ENCODE measurements around the gene TBCC. TPM values are rescaled to one million over a fixed set of nuclear protein-coding genes. Genes with fewer than 3 reads are reported as not detected.
"Not testable (repeated sequence)": the region's sequence is repeated elsewhere in the genome, so short reads cannot be mapped to it uniquely, and the experiment has no call there.

Gene TBCC
- 46.2 and 62.8 TPM in 2 replicates for total RNA-seq (2014; rRNA removed; shearing (Covaris generic))

GRCh38 chr6:42745640-42746462 lies at the start of gene TBCC:
Gene TBCC (minus strand): TSS chr6:42746103. CDS start chr6:42746073, 30 bp downstream.
- DNase-seq (ENCODE audit: low read depth), result peak; percentile 99

GRCh38 chr6:42795651-42796050 lies 49.7 kb upstream of the TBCC start:
- no peak for DNase-seq (ENCODE audit: low read depth)

DNA sequence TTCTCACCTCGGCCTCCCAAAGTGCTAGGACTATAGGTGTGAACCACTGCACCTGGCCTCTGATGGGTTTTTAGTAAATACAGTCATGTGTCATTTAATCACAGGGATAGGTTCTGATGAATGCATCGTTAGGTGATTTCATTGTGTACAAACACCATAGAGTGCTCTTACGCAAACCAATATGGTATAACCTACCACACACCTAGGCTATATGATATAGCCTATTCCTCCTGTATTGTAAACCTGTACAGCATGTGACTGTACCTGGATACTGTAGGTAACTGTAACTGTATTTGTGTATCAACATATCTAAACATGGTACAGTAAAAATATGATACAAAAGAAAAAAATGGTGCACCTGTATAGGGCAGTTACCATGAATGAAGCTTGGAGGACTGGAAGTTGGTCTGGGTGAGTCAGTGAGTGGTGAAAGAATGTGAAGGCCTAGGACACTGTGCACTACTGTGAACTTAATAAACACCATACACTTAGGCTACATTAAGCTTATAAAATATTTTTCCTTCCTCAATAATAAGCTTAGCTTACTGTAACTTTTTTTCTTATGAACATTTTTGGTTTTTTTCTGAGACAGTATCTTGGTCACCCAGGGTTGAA lies 45.9 kb upstream of the TBCC start:
- DNase-seq (ENCODE audit: low read depth), result peak; percentile 53

GRCh38 chr6:42790549-42791181 lies 44.8 kb upstream of the TBCC start:
- no peak for DNase-seq (ENCODE audit: low read depth)

DNA sequence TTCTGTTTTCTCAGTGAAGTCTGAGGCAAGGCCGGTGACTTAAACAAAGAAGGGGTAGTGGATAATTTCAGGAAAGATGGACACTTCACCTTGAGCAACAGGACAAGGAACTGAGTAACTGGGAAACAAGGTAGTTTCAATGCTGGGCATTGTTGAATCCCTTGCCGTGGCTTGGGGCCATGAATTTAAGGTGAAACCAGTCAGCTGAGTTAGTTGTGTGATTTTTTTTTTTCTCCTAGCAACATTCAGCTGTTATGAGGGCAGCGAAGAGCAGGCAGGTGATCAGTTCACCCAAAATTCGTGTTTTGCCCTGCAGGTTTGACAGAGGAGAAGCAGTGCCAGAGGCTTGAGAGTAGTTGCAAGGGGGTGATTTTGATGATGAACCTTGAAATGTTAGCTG lies 42.8 kb upstream of the TBCC start:
- no peak for DNase-seq (ENCODE audit: low read depth)

DNA sequence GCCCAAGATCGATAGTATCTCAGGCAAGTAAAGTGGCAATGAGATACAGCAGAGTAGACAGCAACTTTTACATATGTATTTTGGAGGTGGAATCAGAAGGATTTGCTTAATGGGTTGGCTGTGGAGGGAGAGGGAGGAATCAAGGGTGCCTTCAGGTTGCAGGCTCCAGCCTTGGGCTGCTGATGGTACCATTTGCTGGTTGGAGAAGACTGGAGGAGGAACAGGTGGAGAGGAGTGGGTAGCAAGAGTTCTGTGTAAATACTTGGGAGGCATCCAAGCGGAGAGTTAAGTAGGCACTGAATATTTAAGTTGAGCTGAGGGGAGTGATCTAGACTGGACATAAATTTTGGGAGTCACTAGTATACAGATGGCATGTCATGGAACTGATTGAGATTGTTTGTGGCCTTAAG lies 41.2 kb upstream of the TBCC start:
- DNase-seq (ENCODE audit: low read depth), result no peak

- DNase-seq (ENCODE audit: low read depth), result no peak
These were observed 40.7 kb upstream of the TBCC start for GRCh38 chr6:42786525-42786985.

GRCh38 chr6:42784717-42785498 lies 39.0 kb upstream of the TBCC start:
- DNase-seq (ENCODE audit: low read depth), result no peak

DNA sequence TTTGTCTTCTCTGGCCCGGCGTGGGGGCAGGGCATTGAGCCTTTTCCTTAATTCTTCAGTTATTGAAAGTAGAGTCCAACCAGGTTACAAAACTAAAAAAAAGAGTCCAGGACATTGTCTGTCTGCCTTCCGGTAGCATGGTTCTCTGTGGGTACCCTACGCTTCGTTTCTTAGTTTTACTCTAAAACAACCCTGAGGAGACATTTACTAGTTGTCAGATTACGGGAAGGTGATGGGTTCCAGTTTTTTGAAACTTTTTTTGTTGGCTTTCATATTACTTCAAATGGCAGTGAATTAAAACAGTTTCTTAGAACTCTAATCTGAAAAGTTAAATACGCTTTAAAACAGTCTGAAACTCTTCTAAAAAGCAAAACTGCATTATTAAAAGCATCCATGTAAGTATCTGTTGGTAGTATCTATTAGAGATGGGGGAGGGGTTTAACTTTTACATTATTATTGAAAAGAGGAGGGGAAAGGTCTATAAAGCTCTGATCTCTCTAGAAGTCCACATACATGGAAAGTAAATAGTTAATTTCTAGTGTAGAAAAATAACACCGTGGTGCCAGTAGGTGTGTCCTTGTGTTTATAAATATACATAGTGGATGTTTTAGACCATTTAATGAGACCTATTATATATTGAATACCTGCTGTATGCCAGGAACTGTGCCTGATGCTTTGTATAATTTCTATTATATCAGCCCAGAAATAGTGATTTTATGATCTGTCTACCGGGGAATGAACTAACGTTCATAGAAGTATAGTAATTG lies 38.2 kb upstream of the TBCC start:
- no peak for DNase-seq (ENCODE audit: low read depth)

DNA sequence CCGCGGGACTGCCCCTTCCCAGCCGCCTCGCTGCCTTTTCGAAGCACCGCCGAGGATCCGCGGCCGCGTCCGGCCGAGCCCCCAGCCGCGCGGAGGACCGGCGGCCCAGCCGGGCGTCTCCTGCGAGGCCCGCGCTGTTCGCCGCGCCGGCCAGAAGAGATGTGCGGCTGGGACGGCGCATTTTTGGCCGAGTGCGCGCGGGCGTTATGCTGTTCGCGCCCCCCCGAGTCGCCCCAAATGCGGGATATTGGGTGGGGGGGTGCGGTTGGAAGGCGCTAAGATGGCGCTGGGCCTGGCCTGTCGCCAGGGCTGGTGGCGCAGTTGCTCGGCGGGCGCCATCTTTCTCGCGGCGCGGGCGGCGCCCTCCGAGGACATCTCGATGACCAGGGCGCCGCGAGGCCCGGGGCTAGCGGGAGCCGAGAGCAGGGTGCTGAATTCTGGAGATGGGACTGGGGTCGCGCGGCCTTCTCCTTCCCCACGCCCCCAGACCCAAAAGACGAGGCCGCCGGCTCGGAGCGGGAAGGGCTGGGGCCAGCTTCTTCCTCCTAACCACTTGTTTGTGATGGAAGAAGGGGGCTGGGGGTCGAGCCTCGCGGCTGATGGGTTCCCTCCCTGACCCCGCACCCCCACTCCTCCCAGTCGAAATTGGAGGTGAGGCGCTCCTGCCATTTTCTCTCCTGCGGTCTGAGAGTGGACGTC lies 37.4 kb upstream of the TBCC start:
- DNase-seq (ENCODE audit: low read depth), result peak; percentile 67

GRCh38 chr6:42782689-42783176 lies 36.8 kb upstream of the TBCC start:
- DNase-seq (ENCODE audit: low read depth), result peak; percentile 89

DNA sequence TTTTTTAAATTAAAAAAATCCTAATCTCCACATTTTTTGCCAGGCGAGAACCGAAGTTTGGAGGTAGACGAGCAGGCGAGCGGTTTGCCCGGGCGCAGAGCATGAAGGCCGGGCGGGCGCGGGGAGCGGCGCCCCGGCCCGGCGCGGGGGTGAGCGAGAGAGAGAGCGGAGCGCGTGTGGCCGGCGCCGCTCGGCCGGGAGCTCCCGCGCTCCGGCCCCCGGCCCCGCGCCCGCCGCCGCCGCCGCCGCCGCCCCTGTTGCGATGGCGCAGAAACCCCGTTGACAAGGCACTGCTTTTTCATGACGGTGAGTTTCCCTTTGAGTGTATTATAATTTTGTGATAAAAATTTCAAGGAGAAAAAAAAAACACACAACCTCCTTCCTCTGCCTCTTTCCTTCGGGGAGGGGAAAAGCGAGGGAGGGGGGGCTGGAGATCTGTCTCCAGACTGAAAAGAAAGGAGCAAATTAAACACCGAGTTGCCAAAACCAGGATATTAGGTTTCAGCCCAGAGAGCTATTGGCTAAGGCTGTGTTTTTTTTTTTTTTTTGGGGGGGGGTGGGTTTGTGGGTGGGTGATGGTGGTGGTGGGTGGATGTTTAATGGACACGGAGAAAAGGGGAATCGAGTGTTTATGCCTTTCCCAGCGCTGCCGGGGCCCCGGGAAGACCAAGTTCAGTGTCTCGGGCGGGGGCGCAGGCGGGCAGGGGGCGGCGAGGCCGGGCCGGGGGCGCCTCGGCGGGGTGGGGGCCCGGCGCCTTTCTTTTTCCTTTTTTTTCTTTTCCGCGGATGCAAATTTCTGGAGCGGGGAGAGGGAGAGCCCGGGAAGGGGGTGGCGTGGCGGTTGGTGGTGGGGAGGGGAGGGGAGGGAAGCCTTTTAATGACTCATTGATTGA lies 36.1 kb upstream of the TBCC start, which contains the start of gene BICRAL:
Gene BICRAL (plus strand): TSS at position 257 of the 893 bp plus-strand sequence. CDS start 39,971 bp downstream, outside the sequence.
- peak; percentile 84 for DNase-seq (ENCODE audit: low read depth)

DNA sequence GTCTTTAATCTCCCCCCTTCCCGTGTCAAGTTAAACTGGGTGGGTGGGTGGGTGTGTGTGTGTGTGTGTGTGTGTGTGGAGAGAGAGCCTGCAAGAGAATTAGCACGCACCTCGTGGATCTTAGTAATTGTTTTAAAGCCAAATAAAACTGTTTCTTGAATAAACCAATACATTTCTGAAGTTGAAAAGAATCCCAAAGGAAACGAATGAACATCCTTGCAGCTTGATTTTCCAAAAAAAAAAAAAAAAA lies 35.6 kb upstream of the TBCC start:
- no peak for DNase-seq (ENCODE audit: low read depth)

- no peak for DNase-seq (ENCODE audit: low read depth)
These were observed 33.6 kb upstream of the TBCC start for GRCh38 chr6:42779521-42779920.

DNA sequence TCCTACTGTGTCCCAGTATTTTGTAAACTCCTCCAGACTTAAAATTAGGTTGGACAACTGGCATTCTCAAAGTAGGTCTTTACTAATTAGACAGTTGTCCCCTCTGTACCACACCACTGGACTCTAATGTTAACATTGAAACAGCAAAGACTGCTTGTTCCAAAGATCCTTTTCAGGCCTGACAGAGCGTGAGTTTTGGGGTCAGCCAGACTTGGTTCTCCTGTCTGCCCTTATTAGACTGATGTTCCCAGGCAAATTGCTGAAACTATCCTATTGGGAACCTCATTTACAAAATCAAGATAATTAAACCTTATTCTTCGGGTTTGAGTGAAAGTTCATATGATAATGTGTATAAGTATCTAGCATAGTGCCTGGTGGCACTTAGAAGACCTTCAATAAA lies 32.2 kb upstream of the TBCC start:
- DNase-seq (ENCODE audit: low read depth), result no peak

GRCh38 chr6:42777126-42777822 lies 31.4 kb upstream of the TBCC start:
- peak; percentile 48 for DNase-seq (ENCODE audit: low read depth)

DNA sequence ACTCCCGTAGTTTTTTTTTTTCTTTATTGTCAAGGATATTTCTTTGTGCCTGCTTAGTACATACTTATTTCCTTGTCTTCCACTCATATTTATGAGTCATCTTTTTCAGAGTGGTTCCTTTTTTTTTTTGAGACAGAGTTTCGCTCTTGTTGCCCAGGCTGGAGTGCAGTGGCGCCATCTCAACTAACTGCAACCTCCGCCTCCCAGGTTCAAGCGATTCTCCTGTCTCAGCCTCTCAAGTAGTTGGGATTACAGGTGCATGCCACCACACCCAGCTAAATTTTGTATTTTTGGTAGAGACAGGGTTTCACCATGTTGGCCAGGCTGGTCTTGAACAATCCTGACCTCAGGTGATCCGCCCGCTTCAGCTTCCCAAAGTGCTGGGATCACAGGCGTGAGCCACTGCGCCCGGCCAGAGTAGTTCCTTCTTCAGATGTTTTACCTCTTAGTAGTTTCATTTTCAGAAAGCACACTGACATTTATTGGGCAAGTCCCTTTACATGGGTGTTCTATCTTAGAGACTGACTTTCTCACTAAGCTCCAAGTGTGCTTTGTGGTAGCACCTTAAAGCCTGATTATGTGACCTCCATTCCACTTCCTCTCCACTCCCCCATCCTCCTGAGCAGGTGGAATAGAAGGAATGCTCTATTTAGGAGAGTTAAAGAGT lies 29.1 kb upstream of the TBCC start:
- not testable (repeated sequence) for DNase-seq (ENCODE audit: low read depth)

GRCh38 chr6:42774201-42774600 lies 28.3 kb upstream of the TBCC start:
- no peak for DNase-seq (ENCODE audit: low read depth)

Measured in M059J (cell line).